NT2/D1 (cell line): ENCODE data around the gene CACNA1D.

ENCODE experiments used
- SUZ12 ChIP-seq: IDR thresholded peaks from 2 replicates; pipeline ENCODE4 v1.6.1; 2011; ENCODE audit not compliant: insufficient read length, insufficient read depth; ENCODE audit errors: extremely low read depth
- YY1 ChIP-seq: IDR thresholded peaks from 2 replicates; pipeline ENCODE4 v1.6.1; 2011; ENCODE audit not compliant: insufficient read length, insufficient read depth

DNA sequence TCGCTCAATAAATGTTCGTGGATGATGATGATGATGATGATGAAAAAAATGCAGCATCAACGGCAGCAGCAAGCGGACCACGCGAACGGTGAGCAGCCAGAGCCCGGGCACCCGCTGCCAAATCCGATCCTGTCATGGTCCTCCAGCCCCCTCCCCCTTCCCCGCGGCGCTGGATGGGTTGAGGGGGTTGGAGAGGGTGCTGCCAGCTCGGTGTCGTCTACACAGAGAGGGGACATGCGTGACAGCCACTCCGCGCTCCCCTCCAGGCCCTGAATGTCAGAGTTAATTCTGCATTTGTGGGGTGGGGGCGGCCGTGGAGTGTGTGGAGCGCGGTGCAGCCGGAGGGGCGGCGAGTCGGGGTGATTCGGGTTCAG is 722 bp downstream of the CACNA1D start:
- TF ChIP-seq SUZ12 (no peak), YY1 (no peak)
